GM18867 (cell line): ENCODE measurements around the gene RBMS2.
A peak's percentile ranks its signal among the peaks of the same experiment; 100 is the strongest.
"Not testable (repeated sequence)": the region's sequence is repeated elsewhere in the genome, so short reads cannot be mapped to it uniquely, and the experiment has no call there.

Experiments
- ATAC-seq: cut with Tn5 transposase; IDR thresholded peaks from one replicate; pipeline ENCODE4 v1.9.1; 2021; ENCODE audit warnings: mild to moderate bottlenecking, moderate library complexity; ENCODE audit not compliant: unreplicated experiment

Gene RBMS2

GRCh38 chr12:56521590-56522371, at the start of gene RBMS2:
Gene RBMS2, plus strand, starts transcription at chr12:56521820. Its CDS starts 204 bp downstream, at chr12:56522024.
- ATAC-seq = no peak

- ATAC-seq = no peak
These were observed 47.2 kb upstream of the RBMS2 start for GRCh38 chr12:56474389-56474788.

- ATAC-seq = no peak
These were observed 45.5 kb upstream of the RBMS2 start for GRCh38 chr12:56476143-56476542.

GRCh38 chr12:56476972-56477432, 44.6 kb upstream of the RBMS2 start:
- no peak for ATAC-seq

GRCh38 chr12:56477521-56478225, 43.9 kb upstream of the RBMS2 start:
- no peak for ATAC-seq

- ATAC-seq = no peak
These were observed 42.0 kb upstream of the RBMS2 start for GRCh38 chr12:56479625-56480024.

- ATAC-seq = no peak
These were observed 37.1 kb upstream of the RBMS2 start for GRCh38 chr12:56484566-56484965.

GRCh38 chr12:56486694-56487093, 34.9 kb upstream of the RBMS2 start:
- no peak for ATAC-seq

- ATAC-seq = no peak
These were observed 34.1 kb upstream of the RBMS2 start for GRCh38 chr12:56487448-56488040.

GRCh38 chr12:56488041-56488955, 33.3 kb upstream of the RBMS2 start, which contains the start of gene GLS2:
Gene GLS2, minus strand, starts transcription at chr12:56488161. Its CDS starts 43 bp downstream, at chr12:56488118.
- peak; percentile 70 for ATAC-seq

GRCh38 chr12:56490360-56490759, 31.3 kb upstream of the RBMS2 start:
- ATAC-seq = no peak

- ATAC-seq = not testable (repeated sequence)
These were observed 28.1 kb upstream of the RBMS2 start for GRCh38 chr12:56493409-56494105.

- ATAC-seq = not testable (repeated sequence)
These were observed 27.6 kb upstream of the RBMS2 start for GRCh38 chr12:56494106-56494415.

GRCh38 chr12:56494481-56494880, 27.1 kb upstream of the RBMS2 start:
- not testable (repeated sequence) for ATAC-seq

- not testable (repeated sequence) for ATAC-seq
These were observed 24.9 kb upstream of the RBMS2 start for GRCh38 chr12:56496704-56497103.

- not testable (repeated sequence) for ATAC-seq
These were observed 23.3 kb upstream of the RBMS2 start for GRCh38 chr12:56498126-56498902.

GRCh38 chr12:56499452-56499851, 22.2 kb upstream of the RBMS2 start:
- ATAC-seq = not testable (repeated sequence)

GRCh38 chr12:56499879-56500278, 21.7 kb upstream of the RBMS2 start:
- ATAC-seq = not testable (repeated sequence)

- ATAC-seq = no peak
These were observed 10.8 kb upstream of the RBMS2 start for GRCh38 chr12:56510786-56511185.
